CD4-positive, alpha-beta T cell (primary cell): ENCODE measurements around the gene NFIC. TPM values are rescaled to one million over a fixed set of nuclear protein-coding genes. Genes with fewer than 3 reads are reported as not detected.

ENCODE experiments used
- ATAC-seq: fragments of 200-7000 bp; cut with Tn5 transposase; one replicate; pipeline ENCODE4 v1.10.0; 2022; ENCODE audit warnings: mild to moderate bottlenecking; ENCODE audit not compliant: poor library complexity
- CTCF ChIA-PET: fragments of 350-600 bp; sonication (Branson Sonifier 250); formaldehyde crosslinking; loops from one replicate; lab custom pipeline; 2021; ENCODE audit warnings: antibody characterized with exemption, inconsistent platforms; lab: Charles Lee
- POLR2A ChIA-PET: fragments of 350-600 bp; sonication (Branson Sonifier 250); formaldehyde crosslinking; loops from one replicate; lab custom pipeline; 2021; ENCODE audit warnings: antibody characterized with exemption, inconsistent platforms; lab: Charles Lee
- DNase-seq, 14 experiments: peaks; one replicate each; pipeline ENCODE4 v3.0.0-alpha.2; 2013 to 2020; ENCODE audit warnings: mixed read lengths in 2 of 14
- H3K27ac ChIP-seq, 2 donors: one replicate each; pipeline versions ENCODE4 v1.5.1 to v1.7.0; 2013; ENCODE audit warnings: low read length in 2 of 2, low read depth in 1 of 2, mild to moderate bottlenecking in 1 of 2
- H3K27me3 ChIP-seq, 2 experiments: 1 replicate in 1 of 2; 2 replicates in 1 of 2; pipeline versions ENCODE4 v1.6.1 to v1.7.0; 2013; ENCODE audit warnings: low read length in 2 of 2, control low read depth in 1 of 2, mild to moderate bottlenecking in 1 of 2, moderate library complexity in 1 of 2; ENCODE audit not compliant: insufficient read depth in 2 of 2, control insufficient read depth in 1 of 2
- H3K36me3 ChIP-seq: one replicate; pipeline ENCODE4 v1.6.1; 2013; ENCODE audit warnings: low read length, control low read depth; ENCODE audit not compliant: insufficient read depth
- H3K4me1 ChIP-seq: one replicate; pipeline ENCODE4 v1.6.1; 2013; ENCODE audit warnings: low read length, control low read depth; ENCODE audit not compliant: insufficient read depth
- H3K4me3 ChIP-seq: one replicate; pipeline ENCODE4 v1.5.1; 2013; ENCODE audit warnings: mild to moderate bottlenecking, low read length, moderate library complexity
- H3K9me3 ChIP-seq, 2 experiments: 1 replicate in 1 of 2; 2 replicates in 1 of 2; pipeline versions ENCODE4 v1.6.1 to v1.7.0; 2013; ENCODE audit warnings: low read length in 2 of 2, mild to moderate bottlenecking in 2 of 2, control low read depth in 1 of 2, moderate library complexity in 1 of 2; ENCODE audit not compliant: control insufficient read depth in 1 of 2, insufficient read depth in 1 of 2
- H3K27ac Mint-ChIP-seq: one replicate; pipeline ENCODE4 v1.8.0; 2020; ENCODE audit warnings: mixed read lengths
- H3K27me3 Mint-ChIP-seq: one replicate; pipeline ENCODE4 v1.8.0; 2021; ENCODE audit warnings: mixed read lengths
- H3K36me3 Mint-ChIP-seq: one replicate; pipeline ENCODE4 v1.8.0; 2021; ENCODE audit warnings: low read depth, mixed read lengths
- H3K4me1 Mint-ChIP-seq: one replicate; pipeline ENCODE4 v1.8.0; 2021; ENCODE audit warnings: low read depth, mixed read lengths
- H3K4me3 Mint-ChIP-seq: one replicate; pipeline ENCODE4 v1.8.0; 2020; ENCODE audit warnings: mild to moderate bottlenecking, mixed read lengths
- H3K9me3 Mint-ChIP-seq: one replicate; pipeline ENCODE4 v1.8.0; 2020; ENCODE audit warnings: mixed read lengths
- intact Hi-C, 2 experiments: fragments of 100-400 bp; cut with DNase I in 1 of 2; cut with micrococcal nuclease in 1 of 2; formaldehyde crosslinking; loops; one replicate each; pipeline versions ENCODE4 v1.15.1 to v1.9.0; 2023 to 2025; cut with DNase I, micrococcal nuclease
- total RNA-seq, 174 experiments: library from RNA in 2 of 174; stranded (reverse) in 2 of 174; gene quantifications; one replicate each; pipeline ENCODE4 v1.2.3 and lab custom pipeline; 2021 to 2026
- TF ChIP-seq, protein P1 (sequence below): fragments of 200-600 bp; IDR thresholded peaks from one replicate; pipeline ENCODE4 v1.8.0; 2022; ENCODE audit warnings: antibody characterized with exemption, mild to moderate bottlenecking

NFIC gene
- total RNA-seq, 2 experiments from 2014 or later: 22.1 to 22.2 TPM

DNA sequence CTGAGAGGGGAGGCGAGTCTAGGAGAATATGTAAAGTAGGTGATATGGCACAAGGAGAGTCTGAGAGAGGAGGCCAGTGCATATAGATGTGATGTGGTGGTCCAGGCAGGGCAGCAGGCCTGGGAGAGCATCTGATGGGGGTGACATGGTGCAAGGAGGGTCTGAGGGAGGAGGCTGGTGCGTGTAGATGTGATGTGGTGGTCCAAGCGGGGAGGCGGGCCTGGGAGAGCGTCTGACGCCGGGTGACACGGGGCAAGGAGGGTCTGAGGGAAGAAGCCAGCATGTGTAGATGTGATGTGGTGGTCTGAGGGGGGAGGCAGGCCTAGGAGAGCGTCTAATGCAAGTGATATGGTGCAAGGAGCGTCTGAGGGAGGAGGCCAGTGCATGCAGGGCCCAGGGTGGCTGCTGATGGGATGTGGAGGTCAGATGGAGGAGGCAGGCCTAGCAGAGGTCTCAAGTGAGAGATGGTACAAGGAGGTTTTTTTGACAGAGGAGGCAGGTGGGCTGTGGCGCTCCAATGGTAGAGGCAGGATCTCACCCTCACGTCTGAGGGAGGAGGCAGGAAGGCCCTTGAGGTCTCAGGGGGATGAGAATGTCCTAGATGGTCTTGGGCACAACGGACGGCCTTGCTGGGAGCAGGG lies 16.2 kb downstream of the NFIC start:
- intact Hi-C loops: loop anchor here in 1 of 2 experiments (5.0 kb wide), 1 partner anchor 40 kb away; no protein-coding TSS in a partner anchor
- Histone ChIP-seq H3K27ac (no peak overlapping the region), H3K9me3 (no peaks in the 10 kb centered on the region), H3K4me1 (peaks cover 8% of the 10 kb centered on the region), H3K36me3 (peaks cover 6% of the 10 kb centered on the region), H3K4me3 (no peak overlapping the region), H3K27me3 (no peaks in the 10 kb centered on the region)
- Mint-ChIP-seq H3K27me3 (no peaks in the 10 kb centered on the region), H3K4me3 (no peak overlapping the region), H3K4me1 (peaks cover 14% of the 10 kb centered on the region), H3K36me3 (peaks cover 12% of the 10 kb centered on the region), H3K9me3 (no peaks in the 10 kb centered on the region), H3K27ac (no peak overlapping the region)
- ChIA-PET CTCF (no interaction called here), POLR2A (no interaction called here)
- no peak for ATAC-seq
- TF ChIP-seq, protein P1, sequence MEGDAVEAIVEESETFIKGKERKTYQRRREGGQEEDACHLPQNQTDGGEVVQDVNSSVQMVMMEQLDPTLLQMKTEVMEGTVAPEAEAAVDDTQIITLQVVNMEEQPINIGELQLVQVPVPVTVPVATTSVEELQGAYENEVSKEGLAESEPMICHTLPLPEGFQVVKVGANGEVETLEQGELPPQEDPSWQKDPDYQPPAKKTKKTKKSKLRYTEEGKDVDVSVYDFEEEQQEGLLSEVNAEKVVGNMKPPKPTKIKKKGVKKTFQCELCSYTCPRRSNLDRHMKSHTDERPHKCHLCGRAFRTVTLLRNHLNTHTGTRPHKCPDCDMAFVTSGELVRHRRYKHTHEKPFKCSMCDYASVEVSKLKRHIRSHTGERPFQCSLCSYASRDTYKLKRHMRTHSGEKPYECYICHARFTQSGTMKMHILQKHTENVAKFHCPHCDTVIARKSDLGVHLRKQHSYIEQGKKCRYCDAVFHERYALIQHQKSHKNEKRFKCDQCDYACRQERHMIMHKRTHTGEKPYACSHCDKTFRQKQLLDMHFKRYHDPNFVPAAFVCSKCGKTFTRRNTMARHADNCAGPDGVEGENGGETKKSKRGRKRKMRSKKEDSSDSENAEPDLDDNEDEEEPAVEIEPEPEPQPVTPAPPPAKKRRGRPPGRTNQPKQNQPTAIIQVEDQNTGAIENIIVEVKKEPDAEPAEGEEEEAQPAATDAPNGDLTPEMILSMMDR: no peak
- no peak for DNase-seq

DNA sequence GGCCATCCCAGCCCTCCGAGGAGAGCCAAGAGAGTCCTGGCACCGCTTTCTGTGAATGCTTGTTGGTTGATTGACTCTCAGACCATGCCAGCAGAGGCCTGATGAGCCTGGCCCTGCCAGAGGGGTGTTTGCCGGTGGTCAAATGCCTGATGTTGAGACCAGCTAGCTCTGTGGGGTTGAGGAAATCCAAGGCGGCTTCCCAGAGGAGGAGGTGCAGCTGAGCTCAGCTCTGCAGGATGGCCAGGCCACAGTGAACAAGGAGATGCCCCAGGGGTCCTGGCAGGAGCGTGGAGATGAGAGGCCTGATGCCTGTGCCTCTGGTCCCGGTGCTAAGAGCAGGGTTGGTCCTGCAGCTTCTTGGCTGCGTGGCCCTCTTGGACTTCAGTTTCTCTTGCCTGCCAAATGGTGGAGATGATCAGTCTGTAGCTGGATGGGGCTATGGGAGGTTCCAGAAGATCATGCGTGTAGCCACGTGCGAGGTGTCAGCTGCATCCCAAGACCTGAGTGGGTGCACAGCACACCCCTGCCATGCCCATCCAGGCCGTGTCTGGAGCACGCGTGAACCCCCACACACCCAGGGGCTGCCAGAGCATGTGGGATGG lies 16.8 kb downstream of the NFIC start:
- Mint-ChIP-seq H3K36me3 (peaks cover 12% of the 10 kb centered on the region), H3K4me1 (peaks cover 14% of the 10 kb centered on the region), H3K9me3 (no peaks in the 10 kb centered on the region), H3K4me3 (no peak overlapping the region), H3K27me3 (no peaks in the 10 kb centered on the region), H3K27ac (no peak overlapping the region)
- no peak for DNase-seq
- Histone ChIP-seq H3K27ac (no peak overlapping the region), H3K27me3 (no peaks in the 10 kb centered on the region), H3K4me3 (no peak overlapping the region), H3K36me3 (peaks cover 6% of the 10 kb centered on the region), H3K4me1 (peaks cover 11% of the 10 kb centered on the region), H3K9me3 (no peaks in the 10 kb centered on the region)
- CTCF ChIA-PET: no interaction called here
- TF ChIP-seq, protein P1: no peak
- POLR2A ChIA-PET: no interaction called here
- no peak for ATAC-seq
- intact Hi-C loops: loop anchor here in 1 of 2 experiments (5.0 kb wide), 1 partner anchor 39 kb away; no protein-coding TSS in a partner anchor

DNA sequence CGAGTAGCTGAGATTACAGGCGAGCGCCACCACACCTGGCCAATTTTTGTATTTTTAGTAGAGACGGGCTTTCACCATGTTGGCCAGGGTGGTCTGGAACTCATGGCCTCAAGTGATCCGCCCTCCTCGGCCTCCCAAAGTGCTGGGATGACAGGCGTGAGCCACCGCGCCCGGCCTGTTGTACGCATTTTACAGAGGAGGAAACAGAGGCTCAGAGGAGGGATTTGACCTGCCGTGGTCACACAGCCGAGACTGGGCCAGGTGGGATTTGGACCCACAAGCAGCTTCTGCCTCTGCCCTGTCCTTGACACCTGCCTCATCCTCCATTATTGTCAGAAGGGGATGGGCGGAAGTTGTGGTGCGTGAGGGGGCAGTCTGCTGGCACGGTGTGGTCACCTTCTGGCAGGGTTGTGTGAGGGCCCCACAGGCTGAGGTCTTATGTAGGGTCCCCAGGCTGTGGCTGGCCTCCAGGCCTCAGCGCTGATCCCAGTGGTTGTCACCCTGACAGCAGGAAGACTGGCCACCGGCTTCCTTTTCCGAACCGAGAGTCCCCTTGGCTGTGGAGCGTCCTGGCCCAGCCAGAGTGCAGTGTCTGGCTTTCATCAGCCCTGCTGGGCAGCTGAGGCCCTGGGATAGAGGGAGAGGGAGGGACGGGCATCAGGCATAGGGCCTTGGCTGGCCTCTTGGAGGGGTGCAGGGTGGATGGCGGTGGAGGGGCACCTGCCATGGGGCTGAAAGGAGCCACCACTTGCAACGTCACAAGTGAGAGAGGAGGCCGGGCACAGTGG lies 20.3 kb downstream of the NFIC start:
- TF ChIP-seq, protein P1: no peak
- no peak overlapping the region for H3K4me3 ChIP-seq
- H3K9me3 ChIP-seq: no peaks in the 10 kb centered on the region
- no peaks in the 10 kb centered on the region for H3K9me3 Mint-ChIP-seq
- no peak overlapping the region for H3K27ac Mint-ChIP-seq
- H3K36me3 Mint-ChIP-seq: peaks cover 12% of the 10 kb centered on the region
- no peak overlapping the region for H3K27ac ChIP-seq
- H3K27me3 Mint-ChIP-seq: no peaks in the 10 kb centered on the region
- CTCF ChIA-PET: no interaction called here
- ATAC-seq: no peak
- no peaks in the 10 kb centered on the region for H3K27me3 ChIP-seq
- no peak overlapping the region for H3K4me3 Mint-ChIP-seq
- DNase-seq: no peak
- peaks cover 6% of the 10 kb centered on the region for H3K36me3 ChIP-seq
- peaks cover 14% of the 10 kb centered on the region for H3K4me1 Mint-ChIP-seq
- POLR2A ChIA-PET: no interaction called here
- peaks cover 14% of the 10 kb centered on the region for H3K4me1 ChIP-seq
- intact Hi-C loops: no loop called here
